Thyroid gland (tissue), 4 donors: ENCODE results near the gene CBLL1.

Experiments used
- POLR2A ChIP-seq, 2 donors: fragments of 450-650 bp; IDR thresholded peaks; one replicate each; pipeline ENCODE4 v1.6.1; 2017; ENCODE audit warnings: antibody characterized with exemption in 2 of 2, mild to moderate bottlenecking in 2 of 2, moderate library complexity in 1 of 2
- TF ChIP-seq, protein P1 (sequence below), 6 experiments: fragments of 200-600 bp in 3 of 6; fragments of 450-650 bp in 3 of 6; sonication (generic) in 3 of 6; IDR thresholded peaks; one replicate each; pipeline ENCODE4 v1.5.1; 2016 to 2019; ENCODE audit warnings: antibody characterized with exemption in 6 of 6, mild to moderate bottlenecking in 2 of 6, inconsistent platforms in 1 of 6, moderate library complexity in 1 of 6

DNA sequence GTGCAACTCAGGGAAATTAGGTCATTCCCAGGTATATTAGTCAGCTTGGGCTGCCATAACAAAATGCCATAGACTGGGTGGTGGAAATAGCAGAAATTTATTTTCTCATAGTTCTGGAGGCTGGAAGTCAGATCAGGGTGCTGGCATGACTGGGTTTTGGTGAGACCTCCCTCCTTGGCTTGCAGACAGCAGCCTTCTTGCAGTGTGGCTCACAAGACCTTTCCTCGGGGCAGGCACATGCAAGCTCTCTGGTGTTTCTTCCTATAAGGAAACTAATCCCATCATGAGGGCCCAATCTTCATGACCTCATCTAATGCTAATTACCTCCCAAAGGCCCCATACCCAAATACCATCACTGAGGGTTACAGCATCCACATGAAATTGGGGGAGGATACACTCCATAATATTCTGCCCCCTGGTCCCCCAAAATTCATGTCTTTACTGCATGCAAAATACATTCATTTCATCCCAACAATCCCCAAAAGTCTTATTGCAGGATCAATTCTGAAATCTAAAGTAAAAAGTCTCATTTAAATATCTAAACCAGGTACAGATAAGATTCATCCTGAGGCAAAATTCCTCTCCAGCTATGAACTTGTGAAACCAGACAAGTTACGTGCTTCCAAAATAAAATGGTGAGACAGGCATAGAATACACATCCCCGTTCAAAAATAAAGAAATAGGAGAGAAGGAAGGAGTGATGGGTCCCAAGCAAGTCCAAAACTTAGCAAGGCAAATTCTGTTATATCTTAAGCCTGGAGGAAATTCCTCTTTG is 17.4 kb upstream of the CBLL1 start:
- no peak for TF ChIP-seq POLR2A (IDR thresholded peaks at IDR 0.05)
- TF ChIP-seq, protein P1, sequence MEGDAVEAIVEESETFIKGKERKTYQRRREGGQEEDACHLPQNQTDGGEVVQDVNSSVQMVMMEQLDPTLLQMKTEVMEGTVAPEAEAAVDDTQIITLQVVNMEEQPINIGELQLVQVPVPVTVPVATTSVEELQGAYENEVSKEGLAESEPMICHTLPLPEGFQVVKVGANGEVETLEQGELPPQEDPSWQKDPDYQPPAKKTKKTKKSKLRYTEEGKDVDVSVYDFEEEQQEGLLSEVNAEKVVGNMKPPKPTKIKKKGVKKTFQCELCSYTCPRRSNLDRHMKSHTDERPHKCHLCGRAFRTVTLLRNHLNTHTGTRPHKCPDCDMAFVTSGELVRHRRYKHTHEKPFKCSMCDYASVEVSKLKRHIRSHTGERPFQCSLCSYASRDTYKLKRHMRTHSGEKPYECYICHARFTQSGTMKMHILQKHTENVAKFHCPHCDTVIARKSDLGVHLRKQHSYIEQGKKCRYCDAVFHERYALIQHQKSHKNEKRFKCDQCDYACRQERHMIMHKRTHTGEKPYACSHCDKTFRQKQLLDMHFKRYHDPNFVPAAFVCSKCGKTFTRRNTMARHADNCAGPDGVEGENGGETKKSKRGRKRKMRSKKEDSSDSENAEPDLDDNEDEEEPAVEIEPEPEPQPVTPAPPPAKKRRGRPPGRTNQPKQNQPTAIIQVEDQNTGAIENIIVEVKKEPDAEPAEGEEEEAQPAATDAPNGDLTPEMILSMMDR (IDR thresholded peaks at IDR 0.05) = no peak
